HepG2 (cell line): Measurements from ENCODE around the gene TOP3B. TPM values are rescaled to one million over a fixed set of nuclear protein-coding genes. Genes with fewer than 3 reads are reported as not detected.

Experiments
- ATAC-seq: fragments of 200-7000 bp; cut with Tn5 transposase; 3 replicates; pipeline ENCODE4 v1.9.1; 2020; ENCODE audit warnings: mild to moderate bottlenecking, moderate library complexity
- BruUV-seq: library from RNA; stranded (reverse); fragments of 400-500 nt; replicated peaks from 2 replicates; lab custom pipeline; 2021; lab: Mats Ljungman, UMichigan
- CTCF ChIA-PET: fragments of 300-600 bp; formaldehyde crosslinking; extraction: SDS; loops from one replicate; lab custom pipeline; 2021; ENCODE audit warnings: low total read pairs, inconsistent platforms, low intra/inter-chr PET ratio; lab: Yijun Ruan, JAX
- POLR2A ChIA-PET: fragments of 350-600 bp; sonication (Branson Sonifier 250); formaldehyde crosslinking; loops from one replicate; lab custom pipeline; 2020; ENCODE audit warnings: antibody characterized with exemption, inconsistent platforms; lab: Yijun Ruan, JAX
- DNase-seq: peaks from one replicate; pipeline ENCODE4 v3.0.0-alpha.2; 2015; ENCODE audit warnings: low spot score
- FAIRE-seq: peaks from 3 replicates; lab custom pipeline; 2011; peaks lifted over from hg19 to GRCh38; lab: Jason Lieb, UNC
- H2AFZ ChIP-seq: one replicate; pipeline ENCODE4 v1.6.1; 2011; ENCODE audit warnings: low read length, inconsistent platforms
- H3K27ac ChIP-seq: fragments of 300-600 bp; 3 replicates; pipeline ENCODE4 v1.8.0; 2011; ENCODE audit warnings: mixed run types, mild to moderate bottlenecking, mixed read lengths, low read length, inconsistent platforms; ENCODE audit not compliant: insufficient read depth; ENCODE audit errors: extremely low read length
- H3K27me3 ChIP-seq, 2 experiments: fragments of 200-600 bp in 1 of 2; 2 replicates in 1 of 2; 3 replicates in 1 of 2; pipeline versions ENCODE4 v1.6.0 to v1.8.0; 2011; ENCODE audit warnings: low read length in 2 of 2, mild to moderate bottlenecking in 2 of 2, moderate library complexity in 2 of 2, inconsistent platforms in 1 of 2; ENCODE audit not compliant: insufficient read depth in 2 of 2, control insufficient read depth in 1 of 2
- H3K36me3 ChIP-seq, 2 experiments: fragments of 200-600 bp in 1 of 2; replicated peaks in 1 of 2; 2 replicates in 1 of 2; 3 replicates in 1 of 2; pipeline versions ENCODE4 v1.5.1 to v1.8.0; 2011; ENCODE audit warnings: low read length in 2 of 2, inconsistent platforms in 1 of 2; ENCODE audit not compliant: insufficient read depth in 2 of 2, control insufficient read depth in 1 of 2
- H3K4me1 ChIP-seq: 2 replicates; pipeline ENCODE4 v1.5.1; 2012; ENCODE audit warnings: low read length, inconsistent platforms; ENCODE audit not compliant: insufficient read depth
- H3K4me2 ChIP-seq: 2 replicates; pipeline ENCODE4 v1.6.0; 2011; ENCODE audit warnings: low read depth, low read length, inconsistent platforms
- H3K4me3 ChIP-seq, 3 experiments: fragments of 200-600 bp in 1 of 3; sonication (generic), shearing (Covaris generic) in 1 of 3; replicated peaks in 1 of 3; 2 replicates each; pipeline ENCODE4 v1.5.1; 2011 to 2016; ENCODE audit warnings: low read length in 3 of 3, inconsistent platforms in 2 of 3, low read depth in 2 of 3, mild to moderate bottlenecking in 2 of 3, control low read depth in 1 of 3, mixed read lengths in 1 of 3; ENCODE audit not compliant: insufficient read depth in 1 of 3
- H3K79me2 ChIP-seq: one replicate; pipeline ENCODE4 v1.6.1; 2011; ENCODE audit warnings: low read length, inconsistent platforms; ENCODE audit not compliant: insufficient read depth
- H3K9ac ChIP-seq: 2 replicates; pipeline ENCODE4 v1.6.0; 2011; ENCODE audit warnings: mild to moderate bottlenecking, low read depth, low read length, inconsistent platforms; ENCODE audit not compliant: insufficient read depth
- H3K9me3 ChIP-seq: 2 replicates; pipeline ENCODE4 v1.5.1; 2012; ENCODE audit warnings: mild to moderate bottlenecking, low read length
- H4K20me1 ChIP-seq: 2 replicates; pipeline ENCODE4 v1.6.0; 2011; ENCODE audit warnings: inconsistent platforms, mild to moderate bottlenecking, low read length, moderate library complexity; ENCODE audit not compliant: insufficient read depth
- GABPA ChIP-seq, 2 experiments: IDR thresholded peaks; 2 replicates each; pipeline ENCODE4 v1.6.1; 2011 to 2016; ENCODE audit warnings: low read depth in 2 of 2, low read length in 1 of 2, missing biosample characterization in 1 of 2, missing genetic modification characterization in 1 of 2
- HDAC2 ChIP-seq: sonication (generic); formaldehyde crosslinking; IDR thresholded peaks from 2 replicates; pipeline ENCODE4 v1.4.0; 2020; ENCODE audit warnings: missing genetic modification reagents
- KAT7 ChIP-seq: IDR thresholded peaks from 2 replicates; pipeline ENCODE4 v1.6.1; 2018; ENCODE audit warnings: borderline replicate concordance, missing compliant biosample characterization
- THAP8 ChIP-seq: sonication (generic); formaldehyde crosslinking; IDR thresholded peaks from 2 replicates; pipeline ENCODE4 v1.5.1; 2020; ENCODE audit warnings: missing genetic modification reagents, mild to moderate bottlenecking, borderline replicate concordance
- YY1 ChIP-seq: IDR thresholded peaks from 2 replicates; pipeline ENCODE4 v1.6.1; 2011; ENCODE audit warnings: low read length, low read depth, moderate library complexity, mild to moderate bottlenecking; ENCODE audit not compliant: insufficient read depth, insufficient replicate concordance
- ZNF12 ChIP-seq: sonication (generic); formaldehyde crosslinking; IDR thresholded peaks from 2 replicates; pipeline ENCODE4 v1.5.0; 2020; ENCODE audit warnings: missing genetic modification reagents
- ZNF224 ChIP-seq: sonication (generic); formaldehyde crosslinking; IDR thresholded peaks from 2 replicates; pipeline ENCODE4 v1.5.0; 2020; ENCODE audit warnings: mild to moderate bottlenecking, missing genetic modification reagents
- ZNF24 ChIP-seq: fragments of 450-650 bp; IDR thresholded peaks from 2 replicates; pipeline ENCODE4 v1.6.1; 2017; ENCODE audit warnings: antibody characterized with exemption, mild to moderate bottlenecking
- ZNF430 ChIP-seq: sonication (generic); formaldehyde crosslinking; IDR thresholded peaks from 2 replicates; pipeline ENCODE4 v1.9.0; 2021; ENCODE audit warnings: mild to moderate bottlenecking, missing genetic modification reagents
- ZNF547 ChIP-seq: sonication (generic); formaldehyde crosslinking; IDR thresholded peaks from 2 replicates; pipeline ENCODE4 v1.5.1; 2020; ENCODE audit warnings: mild to moderate bottlenecking, missing genetic modification reagents
- ZNF569 ChIP-seq: sonication (generic); formaldehyde crosslinking; IDR thresholded peaks from 2 replicates; pipeline ENCODE4 v1.5.0; 2020; ENCODE audit warnings: mild to moderate bottlenecking, missing genetic modification reagents, moderate library complexity, borderline replicate concordance
- ZNF7 ChIP-seq: IDR thresholded peaks from 2 replicates; pipeline ENCODE4 v1.6.1; 2016; ENCODE audit warnings: missing biosample characterization, missing genetic modification reagents
- ZNF703 ChIP-seq: sonication (generic); formaldehyde crosslinking; IDR thresholded peaks from 2 replicates; pipeline ENCODE4 v1.5.1; 2020; ENCODE audit warnings: missing genetic modification reagents, mild to moderate bottlenecking, moderate library complexity, borderline replicate concordance
- ZNF775 ChIP-seq: sonication (generic); formaldehyde crosslinking; IDR thresholded peaks from 2 replicates; pipeline ENCODE4 v1.4.0; 2020; ENCODE audit warnings: missing genetic modification reagents, mild to moderate bottlenecking, moderate library complexity, borderline replicate concordance
- ZSCAN12 ChIP-seq: sonication (generic); formaldehyde crosslinking; IDR thresholded peaks from 2 replicates; pipeline ENCODE4 v1.9.0; 2021; ENCODE audit warnings: mild to moderate bottlenecking, missing genetic modification reagents
- WGBS: methylation state at CpG from one replicate; pipeline ENCODE4 v1.1.6; 2017; ENCODE audit warnings: low lambda C conversion rate; 5-methylcytosine and 5-hydroxymethylcytosine counted together
- in situ Hi-C: cut with HindIII; loops from 2 replicates; pipeline ENCODE4 v1.10.0; 2017; ENCODE audit warnings: low pct_unique_long_range_greater_than_20kb; ENCODE audit not compliant: extremely low pct_ligation_motif_present
- intact Hi-C: fragments of 100-400 bp; cut with micrococcal nuclease; formaldehyde crosslinking; loops from one replicate; pipeline ENCODE4 v1.10.0; 2022; ENCODE audit not compliant: unreplicated experiment
- polyA plus RNA-seq, 8 experiments: library from polyadenylated mRNA; depleted of rRNA in 3 of 8; stranded (reverse) in 7 of 8; unstranded in 1 of 8; fragments of >200 nt; fragmentation: Illumina TruSeq in 4 of 8; extraction: Trizol in 4 of 8; gene quantifications; 2 replicates each; pipeline versions ENCODE4 v1.2.1 to v1.2.3, GENCODE V29; 2011 to 2016; ENCODE audit warnings: low read depth in 4 of 8, missing spikeins in 1 of 8, mixed read lengths in 1 of 8; ENCODE audit not compliant: insufficient read depth in 1 of 8
- total RNA-seq, 5 experiments: library from RNA; depleted of rRNA; stranded (reverse); fragments of >200 nt; fragmentation: Illumina TruSeq; extraction: Trizol; gene quantifications; 2 replicates each; pipeline ENCODE4 v1.2.3, GENCODE V29; 2016; ENCODE audit warnings: low read depth in 1 of 5
- TF ChIP-seq, protein P1 (sequence below): sonication (generic); formaldehyde crosslinking; IDR thresholded peaks from 2 replicates; pipeline ENCODE4 v1.5.0; 2020; ENCODE audit warnings: mild to moderate bottlenecking, missing genetic modification reagents
- TF ChIP-seq, protein P2 (sequence below): IDR thresholded peaks from 2 replicates; pipeline ENCODE4 v1.6.1; 2016; ENCODE audit warnings: missing compliant biosample characterization, missing genetic modification reagents, borderline replicate concordance

Gene TOP3B
- total and polyA plus RNA-seq, 2 of the 13 experiments (the other 11 are each of a cell fraction or from before 2014, with no cell fraction given), result 28.5 to 29.7 TPM

DNA sequence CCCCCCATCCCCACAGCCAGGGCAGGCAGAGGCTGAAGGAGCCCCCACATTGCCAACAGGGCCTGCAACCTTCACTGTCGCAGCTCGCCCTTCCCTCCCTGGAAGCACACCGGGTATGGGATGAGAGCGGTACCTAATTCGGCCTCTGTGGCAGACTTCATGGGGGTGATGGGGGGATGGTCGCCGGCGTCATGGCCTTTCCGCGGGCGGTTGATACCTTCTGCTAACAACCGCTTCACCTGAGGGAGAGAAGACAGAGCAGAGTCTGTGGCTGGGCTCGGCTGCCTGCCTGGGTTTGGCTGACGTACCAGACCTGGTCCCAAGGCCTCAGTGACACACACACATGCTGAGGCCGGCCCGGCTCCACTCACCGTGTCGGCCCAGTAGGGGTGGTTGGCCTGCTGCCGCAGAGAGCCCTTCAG, 18.8 kb downstream of the TOP3B start:
- H3K27me3 ChIP-seq, result no peaks in the 10 kb centered on the region
- CTCF ChIA-PET, result no interaction called here
- no peak overlapping the region for H3K4me2 ChIP-seq
- intact Hi-C loops (no loop called here), in situ Hi-C loops (no loop called here)
- H3K9ac ChIP-seq, result no peak overlapping the region
- H3K79me2 ChIP-seq, result no peaks in the 10 kb centered on the region
- no peak overlapping the region for H2AFZ ChIP-seq
- no peaks in the 10 kb centered on the region for H3K9me3 ChIP-seq
- no peaks in the 10 kb centered on the region for H4K20me1 ChIP-seq
- no peak overlapping the region for H3K27ac ChIP-seq
- H3K4me1 ChIP-seq, result no peaks in the 10 kb centered on the region
- H3K36me3 ChIP-seq, result peaks cover 22 to 70% of the 10 kb centered on the region in 2 experiments
- FAIRE-seq (no peak), ATAC-seq (no peak), DNase-seq (no peak)
- TF ChIP-seq ZNF547 (CRISPR knock-in tag), result no peak
- no peak for TF ChIP-seq HDAC2
- no peak for TF ChIP-seq GABPA (IDR thresholded peaks at IDR 0.05; ENCODE audit: low read depth, low read length)
- TF ChIP-seq GABPA (CRISPR knock-in tag; IDR thresholded peaks at IDR 0.05; ENCODE audit: low read depth), result no peak
- TF ChIP-seq ZNF7, result no peak
- TF ChIP-seq, protein P1, sequence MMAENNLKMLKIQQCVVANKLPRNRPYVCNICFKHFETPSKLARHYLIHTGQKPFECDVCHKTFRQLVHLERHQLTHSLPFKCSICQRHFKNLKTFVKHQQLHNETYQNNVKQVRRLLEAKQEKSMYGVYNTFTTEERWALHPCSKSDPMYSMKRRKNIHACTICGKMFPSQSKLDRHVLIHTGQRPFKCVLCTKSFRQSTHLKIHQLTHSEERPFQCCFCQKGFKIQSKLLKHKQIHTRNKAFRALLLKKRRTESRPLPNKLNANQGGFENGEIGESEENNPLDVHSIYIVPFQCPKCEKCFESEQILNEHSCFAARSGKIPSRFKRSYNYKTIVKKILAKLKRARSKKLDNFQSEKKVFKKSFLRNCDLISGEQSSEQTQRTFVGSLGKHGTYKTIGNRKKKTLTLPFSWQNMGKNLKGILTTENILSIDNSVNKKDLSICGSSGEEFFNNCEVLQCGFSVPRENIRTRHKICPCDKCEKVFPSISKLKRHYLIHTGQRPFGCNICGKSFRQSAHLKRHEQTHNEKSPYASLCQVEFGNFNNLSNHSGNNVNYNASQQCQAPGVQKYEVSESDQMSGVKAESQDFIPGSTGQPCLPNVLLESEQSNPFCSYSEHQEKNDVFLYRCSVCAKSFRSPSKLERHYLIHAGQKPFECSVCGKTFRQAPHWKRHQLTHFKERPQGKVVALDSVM (CRISPR knock-in tag), result no peak
- TF ChIP-seq ZNF224, result no peak
- TF ChIP-seq ZNF569, result no peak
- TF ChIP-seq ZNF775, result no peak
- no peak for TF ChIP-seq ZNF430 (CRISPR knock-in tag)
- TF ChIP-seq, protein P2, sequence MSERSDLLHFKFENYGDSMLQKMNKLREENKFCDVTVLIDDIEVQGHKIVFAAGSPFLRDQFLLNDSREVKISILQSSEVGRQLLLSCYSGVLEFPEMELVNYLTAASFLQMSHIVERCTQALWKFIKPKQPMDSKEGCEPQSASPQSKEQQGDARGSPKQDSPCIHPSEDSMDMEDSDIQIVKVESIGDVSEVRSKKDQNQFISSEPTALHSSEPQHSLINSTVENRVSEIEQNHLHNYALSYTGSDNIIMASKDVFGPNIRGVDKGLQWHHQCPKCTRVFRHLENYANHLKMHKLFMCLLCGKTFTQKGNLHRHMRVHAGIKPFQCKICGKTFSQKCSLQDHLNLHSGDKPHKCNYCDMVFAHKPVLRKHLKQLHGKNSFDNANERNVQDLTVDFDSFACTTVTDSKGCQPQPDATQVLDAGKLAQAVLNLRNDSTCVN (CRISPR knock-in tag), result no peak
- TF ChIP-seq ZNF12 (CRISPR knock-in tag), result no peak
- TF ChIP-seq ZNF24, result no peak
- no peak for TF ChIP-seq KAT7 (CRISPR knock-in tag)
- TF ChIP-seq THAP8, result no peak
- TF ChIP-seq YY1, result no peak
- no peak for TF ChIP-seq ZNF703
- no peak for TF ChIP-seq ZSCAN12
- no peak overlapping the region for H3K4me3 ChIP-seq
- POLR2A ChIA-PET, result no interaction called here
- WGBS, result 98% methylated on average over 15 of the region's 19 CpGs
- no TSS peak for BruUV-seq
